Measurements from ENCODE around the gene OPN1SW.
A peak's percentile ranks its signal among the peaks of the same experiment; 100 is the strongest.

The OPN1SW gene

GRCh38 chr7:128783143-128783861 is 7.7 kb upstream of the OPN1SW start:
- ChIA-PET POLR2A (interaction anchor here (0.6 to 2.3 kb wide), 2 partner anchors 42 to 48 kb away, joined by 3 to 11 read pairs; no protein-coding TSS in a partner anchor), CTCF (interaction anchor here (0.7 to 1.2 kb wide), 3 partner anchors 28 to 100 kb away, joined by 3 to 4 read pairs (median 3); partner anchors contain the start of gene ATP6V1F)
- no peak for TF ChIP-seq CTCF (IDR thresholded peaks at IDR 0.05; ENCODE audit: insufficient read depth, low read length, missing control alignments)
- peak; percentile 45 for DNase-seq (ENCODE audit: low read depth, low spot score)
- peak overlapping the region; percentile 29 for H3K4me3 ChIP-seq (ENCODE audit: low read depth, low read length)

GRCh38 chr7:128781851-128782250 is 6.3 kb upstream of the OPN1SW start:
- no peak for DNase-seq (ENCODE audit: low read depth, low spot score)
- ChIA-PET POLR2A (interaction anchor here (0.7 to 2.3 kb wide), 2 partner anchors 42 to 49 kb away, joined by 3 to 11 read pairs; partner anchors contain the start of gene CALU), CTCF (interaction anchor here (1.2 kb wide), 1 partner anchor 101 kb away, joined by 4 read pairs; no protein-coding TSS in a partner anchor)
- TF ChIP-seq CTCF (IDR thresholded peaks at IDR 0.05; ENCODE audit: insufficient read depth, low read length, missing control alignments), result no peak
- no peak overlapping the region for H3K4me3 ChIP-seq (ENCODE audit: low read depth, low read length)

GRCh38 chr7:128781126-128781525 is 5.5 kb upstream of the OPN1SW start:
- peak; percentile 55 for DNase-seq (ENCODE audit: low read depth, low spot score)
- ChIA-PET POLR2A (interaction anchor here (0.9 kb wide), 1 partner anchor 25 kb away, joined by 3 read pairs; no protein-coding TSS in a partner anchor), CTCF (interaction anchor here (0.8 to 1.9 kb wide), 2 partner anchors 54 to 100 kb away, joined by 3 to 4 read pairs; no protein-coding TSS in a partner anchor)
- H3K4me3 ChIP-seq (ENCODE audit: low read depth, low read length), result no peak overlapping the region
- no peak for TF ChIP-seq CTCF (IDR thresholded peaks at IDR 0.05; ENCODE audit: insufficient read depth, low read length, missing control alignments)

GRCh38 chr7:128778946-128779345 is 3.4 kb upstream of the OPN1SW start:
- TF ChIP-seq CTCF (IDR thresholded peaks at IDR 0.05; ENCODE audit: insufficient read depth, low read length, missing control alignments), result no peak
- ChIA-PET CTCF (interaction anchor here (1.2 kb wide), 1 partner anchor 13 kb away, joined by 3 read pairs; no protein-coding TSS in a partner anchor), POLR2A (no interaction called here)
- no peak overlapping the region for H3K4me3 ChIP-seq (ENCODE audit: low read depth, low read length)
- DNase-seq (ENCODE audit: low read depth, low spot score), result no peak

GRCh38 chr7:128777156-128778123 is 1.8 kb upstream of the OPN1SW start:
- ChIA-PET CTCF (interaction anchor here (0.8 to 1.2 kb wide), 2 partner anchors 10 to 15 kb away, joined by 3 read pairs; no protein-coding TSS in a partner anchor), POLR2A (interaction anchor here (0.6 to 0.9 kb wide), 2 partner anchors 14 to 21 kb away, joined by 3 read pairs; no protein-coding TSS in a partner anchor)
- no peak for DNase-seq (ENCODE audit: low read depth, low spot score)
- TF ChIP-seq CTCF (IDR thresholded peaks at IDR 0.05; ENCODE audit: insufficient read depth, low read length, missing control alignments), result no peak
- no peak overlapping the region for H3K4me3 ChIP-seq (ENCODE audit: low read depth, low read length)

Measured in AG04449 (cell line).